ENCODE data around the gene CENPU.

Gene CENPU

DNA sequence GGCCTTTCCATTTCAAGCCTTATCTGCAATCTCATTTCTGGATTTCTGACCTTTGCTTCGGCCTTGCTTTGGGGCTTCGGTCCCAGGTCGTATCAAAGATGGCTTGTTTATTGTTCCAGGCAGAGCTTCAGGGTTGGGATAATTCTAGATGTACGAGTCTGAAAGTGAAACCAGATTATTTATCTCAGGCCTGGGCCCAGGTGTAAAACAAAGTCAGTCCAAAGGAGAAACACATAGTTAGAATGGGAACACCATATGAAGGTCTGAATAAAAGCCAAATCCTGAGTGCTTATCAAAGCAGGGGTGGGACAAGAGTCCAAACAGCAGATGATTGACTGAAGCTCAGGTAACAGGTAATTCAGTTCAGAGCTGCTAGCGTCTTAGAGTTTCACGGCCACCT, 67.2 kb downstream of the CENPU start:
- no peak overlapping the region for H2BK15ac ChIP-seq (ENCODE audit: low read depth, poor library complexity, severe bottlenecking)
- no peak overlapping the region for H4K91ac ChIP-seq (ENCODE audit: low read length)
- H2BK12ac ChIP-seq (ENCODE audit: low read length in 2 of 2), result no peak overlapping the region
- H3K79me1 ChIP-seq (replicated peaks; ENCODE audit: low read length, poor library complexity, severe bottlenecking), result no peaks in the 10 kb centered on the region
- no peak overlapping the region for H3K4ac ChIP-seq (ENCODE audit: low read depth in 1 of 2, low read length in 2 of 2)
- H2BK120ac ChIP-seq (ENCODE audit: low read depth, low read length), result no peak overlapping the region
- no peak overlapping the region for H2BK5ac ChIP-seq (ENCODE audit: low read depth, low read length, poor library complexity, severe bottlenecking)
- no peak overlapping the region for H3K9ac ChIP-seq (ENCODE audit: low read length)
- no peak overlapping the region for H3K23ac ChIP-seq (ENCODE audit: low read length in 2 of 2)
- DNase-seq, result no peak
- H2AFZ ChIP-seq (ENCODE audit: low read depth, low read length), result no peak overlapping the region
- H3K14ac ChIP-seq (ENCODE audit: low read length in 2 of 2), result no peak overlapping the region
- no peak overlapping the region for H2AK5ac ChIP-seq (ENCODE audit: low read length, severe bottlenecking)
- H3K27ac ChIP-seq (ENCODE audit: low read length, poor library complexity, severe bottlenecking), result no peak overlapping the region
- H4K8ac ChIP-seq (ENCODE audit: low read length), result no peak overlapping the region
- no peaks in the 10 kb centered on the region for H3K27me3 ChIP-seq (ENCODE audit: control insufficient read depth in 1 of 2, insufficient read depth in 1 of 2, low read length in 2 of 2)
- WGBS, result 91% methylated on average over 6 of the region's 6 CpGs
- H3K9me3 ChIP-seq (ENCODE audit: control insufficient read depth, low read length), result no peaks in the 10 kb centered on the region
- H3K4me1 ChIP-seq (ENCODE audit: control insufficient read depth, insufficient read depth, low read depth, low read length), result peaks cover 2% of the 10 kb centered on the region
- H3K36me3 ChIP-seq (ENCODE audit: control insufficient read depth in 1 of 2, insufficient read depth in 2 of 2, low read depth in 1 of 2, low read length in 2 of 2), result peaks cover 11 to 48% of the 10 kb centered on the region in 2 experiments
- no peak overlapping the region for H3K4me3 ChIP-seq (ENCODE audit: insufficient read depth in 1 of 2, low read depth in 1 of 2, low read length in 2 of 2)
- H3K18ac ChIP-seq (ENCODE audit: low read depth in 1 of 2, low read length in 2 of 2), result no peak overlapping the region
- no peak overlapping the region for H3K4me2 ChIP-seq (ENCODE audit: low read length, poor library complexity, severe bottlenecking)

GRCh38 chr4:184664445-184665210, 69.3 kb downstream of the CENPU start:
- Histone ChIP-seq H2AFZ (ENCODE audit: low read depth, low read length) (no peak overlapping the region), H3K9ac (ENCODE audit: low read length) (no peak overlapping the region), H3K9me3 (ENCODE audit: control insufficient read depth, low read length) (no peaks in the 10 kb centered on the region), H3K27ac (ENCODE audit: low read length, poor library complexity, severe bottlenecking) (no peak overlapping the region), H2BK12ac (ENCODE audit: low read length in 2 of 2) (no peak overlapping the region), H3K79me1 (replicated peaks; ENCODE audit: low read length, poor library complexity, severe bottlenecking) (no peaks in the 10 kb centered on the region), H4K91ac (ENCODE audit: low read length) (no peak overlapping the region), H2AK5ac (ENCODE audit: low read length, severe bottlenecking) (no peak overlapping the region), H3K4me2 (ENCODE audit: low read length, poor library complexity, severe bottlenecking) (no peak overlapping the region), H3K4me3 (ENCODE audit: insufficient read depth in 1 of 2, low read depth in 1 of 2, low read length in 2 of 2) (no peak overlapping the region), H3K4ac (ENCODE audit: low read depth in 1 of 2, low read length in 2 of 2) (no peak overlapping the region), H3K27me3 (ENCODE audit: control insufficient read depth in 1 of 2, insufficient read depth in 1 of 2, low read length in 2 of 2) (no peaks in the 10 kb centered on the region), H2BK5ac (ENCODE audit: low read depth, low read length, poor library complexity, severe bottlenecking) (no peak overlapping the region), H3K4me1 (ENCODE audit: control insufficient read depth, insufficient read depth, low read depth, low read length) (peaks cover 2% of the 10 kb centered on the region), H2BK120ac (ENCODE audit: low read depth, low read length) (no peak overlapping the region), H3K18ac (ENCODE audit: low read depth in 1 of 2, low read length in 2 of 2) (no peak overlapping the region), H3K14ac (ENCODE audit: low read length in 2 of 2) (no peak overlapping the region), H4K8ac (ENCODE audit: low read length) (no peak overlapping the region), H2BK15ac (ENCODE audit: low read depth, poor library complexity, severe bottlenecking) (no peak overlapping the region), H3K36me3 (ENCODE audit: control insufficient read depth in 1 of 2, insufficient read depth in 2 of 2, low read depth in 1 of 2, low read length in 2 of 2) (peaks cover 11 to 57% of the 10 kb centered on the region in 2 experiments), H3K23ac (ENCODE audit: low read length in 2 of 2) (no peak overlapping the region)
- no peak for DNase-seq
- 72% methylated on average over 5 of the region's 6 CpGs for WGBS

DNA sequence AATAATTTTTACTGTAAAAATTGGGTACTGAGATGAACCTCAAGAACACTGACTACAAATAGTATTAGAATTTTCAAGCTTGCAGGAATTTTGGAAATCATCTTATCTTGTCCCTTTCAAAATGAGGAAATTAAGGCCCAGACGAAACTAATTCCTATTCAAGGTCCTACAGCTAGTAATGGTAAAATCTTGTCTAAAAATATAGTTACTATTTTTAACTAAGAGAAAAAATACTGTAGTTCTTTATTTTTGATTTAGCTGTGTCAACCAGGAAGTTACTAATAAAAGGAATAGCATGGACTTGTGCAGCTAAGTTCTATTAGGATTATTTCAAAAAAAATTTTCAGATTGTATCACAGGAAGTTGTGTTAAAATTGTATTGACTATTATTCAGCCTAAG, 71.7 kb downstream of the CENPU start:
- H3K27me3 ChIP-seq (ENCODE audit: control insufficient read depth in 1 of 2, insufficient read depth in 1 of 2, low read length in 2 of 2), result no peaks in the 10 kb centered on the region
- no peak overlapping the region for H4K8ac ChIP-seq (ENCODE audit: low read length)
- no peak overlapping the region for H4K91ac ChIP-seq (ENCODE audit: low read length)
- H2AK5ac ChIP-seq (ENCODE audit: low read length, severe bottlenecking), result no peak overlapping the region
- no peak overlapping the region for H3K4me2 ChIP-seq (ENCODE audit: low read length, poor library complexity, severe bottlenecking)
- no peaks in the 10 kb centered on the region for H3K4me1 ChIP-seq (ENCODE audit: control insufficient read depth, insufficient read depth, low read depth, low read length)
- peaks cover 3 to 47% of the 10 kb centered on the region in 2 experiments for H3K36me3 ChIP-seq (ENCODE audit: control insufficient read depth in 1 of 2, insufficient read depth in 2 of 2, low read depth in 1 of 2, low read length in 2 of 2)
- no peaks in the 10 kb centered on the region for H3K79me1 ChIP-seq (replicated peaks; ENCODE audit: low read length, poor library complexity, severe bottlenecking)
- no peak overlapping the region for H2BK120ac ChIP-seq (ENCODE audit: low read depth, low read length)
- no CpG with 5 or more reads among the region's 1 CpG for WGBS
- DNase-seq, result no peak
- no peak overlapping the region for H2BK12ac ChIP-seq (ENCODE audit: low read length in 2 of 2)
- no peak overlapping the region for H3K4ac ChIP-seq (ENCODE audit: low read depth in 1 of 2, low read length in 2 of 2)
- H2BK15ac ChIP-seq (ENCODE audit: low read depth, poor library complexity, severe bottlenecking), result no peak overlapping the region
- H3K14ac ChIP-seq (ENCODE audit: low read length in 2 of 2), result no peak overlapping the region
- H3K9me3 ChIP-seq (ENCODE audit: control insufficient read depth, low read length), result no peaks in the 10 kb centered on the region
- no peak overlapping the region for H3K23ac ChIP-seq (ENCODE audit: low read length in 2 of 2)
- H3K4me3 ChIP-seq (ENCODE audit: insufficient read depth in 1 of 2, low read depth in 1 of 2, low read length in 2 of 2), result no peak overlapping the region
- no peak overlapping the region for H2AFZ ChIP-seq (ENCODE audit: low read depth, low read length)
- no peak overlapping the region for H3K9ac ChIP-seq (ENCODE audit: low read length)
- H2BK5ac ChIP-seq (ENCODE audit: low read depth, low read length, poor library complexity, severe bottlenecking), result no peak overlapping the region
- H3K18ac ChIP-seq (ENCODE audit: low read depth in 1 of 2, low read length in 2 of 2), result no peak overlapping the region
- H3K27ac ChIP-seq (ENCODE audit: low read length, poor library complexity, severe bottlenecking), result no peak overlapping the region

DNA sequence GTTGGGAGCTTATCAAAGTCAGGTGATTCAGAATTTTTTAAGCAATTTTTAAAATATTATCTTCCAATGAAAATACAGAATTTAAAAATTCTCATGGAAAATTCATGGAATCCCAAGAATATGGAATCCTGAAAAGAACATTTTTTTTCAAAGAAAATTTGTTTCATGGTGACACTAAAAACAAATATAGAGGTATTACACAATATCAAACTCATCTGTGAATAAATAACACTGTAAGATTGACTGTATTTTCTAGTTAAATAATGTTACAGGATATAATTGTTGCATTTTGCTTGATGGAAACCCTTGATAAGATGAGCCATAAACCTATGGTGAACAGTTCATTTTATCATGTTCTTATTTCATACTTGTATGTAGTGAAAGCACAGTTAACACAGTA, 72.9 kb downstream of the CENPU start:
- Histone ChIP-seq H3K4ac (ENCODE audit: low read depth in 1 of 2, low read length in 2 of 2) (no peak overlapping the region), H3K9me3 (ENCODE audit: control insufficient read depth, low read length) (no peaks in the 10 kb centered on the region), H2AFZ (ENCODE audit: low read depth, low read length) (no peak overlapping the region), H3K14ac (ENCODE audit: low read length in 2 of 2) (no peak overlapping the region), H3K27ac (ENCODE audit: low read length, poor library complexity, severe bottlenecking) (no peak overlapping the region), H3K23ac (ENCODE audit: low read length in 2 of 2) (no peak overlapping the region), H3K4me1 (ENCODE audit: control insufficient read depth, insufficient read depth, low read depth, low read length) (no peaks in the 10 kb centered on the region), H3K4me2 (ENCODE audit: low read length, poor library complexity, severe bottlenecking) (no peak overlapping the region), H3K4me3 (ENCODE audit: insufficient read depth in 1 of 2, low read depth in 1 of 2, low read length in 2 of 2) (no peak overlapping the region), H3K79me1 (replicated peaks; ENCODE audit: low read length, poor library complexity, severe bottlenecking) (no peaks in the 10 kb centered on the region), H3K27me3 (ENCODE audit: control insufficient read depth in 1 of 2, insufficient read depth in 1 of 2, low read length in 2 of 2) (no peaks in the 10 kb centered on the region), H2AK5ac (ENCODE audit: low read length, severe bottlenecking) (no peak overlapping the region), H4K8ac (ENCODE audit: low read length) (no peak overlapping the region), H3K9ac (ENCODE audit: low read length) (no peak overlapping the region), H2BK120ac (ENCODE audit: low read depth, low read length) (no peak overlapping the region), H2BK12ac (ENCODE audit: low read length in 2 of 2) (no peak overlapping the region), H3K36me3 (ENCODE audit: control insufficient read depth in 1 of 2, insufficient read depth in 2 of 2, low read depth in 1 of 2, low read length in 2 of 2) (peaks cover 0 to 46% of the 10 kb centered on the region in 2 experiments), H2BK15ac (ENCODE audit: low read depth, poor library complexity, severe bottlenecking) (no peak overlapping the region), H4K91ac (ENCODE audit: low read length) (no peak overlapping the region), H2BK5ac (ENCODE audit: low read depth, low read length, poor library complexity, severe bottlenecking) (no peak overlapping the region), H3K18ac (ENCODE audit: low read depth in 1 of 2, low read length in 2 of 2) (no peak overlapping the region)
- DNase-seq, result no peak
